ENCODE results near the gene SEPHS1.
"Not testable (repeated sequence)": the region's sequence is repeated elsewhere in the genome, so short reads cannot be mapped to it uniquely, and the experiment has no call there.

SEPHS1 gene, protein sequence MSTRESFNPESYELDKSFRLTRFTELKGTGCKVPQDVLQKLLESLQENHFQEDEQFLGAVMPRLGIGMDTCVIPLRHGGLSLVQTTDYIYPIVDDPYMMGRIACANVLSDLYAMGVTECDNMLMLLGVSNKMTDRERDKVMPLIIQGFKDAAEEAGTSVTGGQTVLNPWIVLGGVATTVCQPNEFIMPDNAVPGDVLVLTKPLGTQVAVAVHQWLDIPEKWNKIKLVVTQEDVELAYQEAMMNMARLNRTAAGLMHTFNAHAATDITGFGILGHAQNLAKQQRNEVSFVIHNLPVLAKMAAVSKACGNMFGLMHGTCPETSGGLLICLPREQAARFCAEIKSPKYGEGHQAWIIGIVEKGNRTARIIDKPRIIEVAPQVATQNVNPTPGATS

DNA sequence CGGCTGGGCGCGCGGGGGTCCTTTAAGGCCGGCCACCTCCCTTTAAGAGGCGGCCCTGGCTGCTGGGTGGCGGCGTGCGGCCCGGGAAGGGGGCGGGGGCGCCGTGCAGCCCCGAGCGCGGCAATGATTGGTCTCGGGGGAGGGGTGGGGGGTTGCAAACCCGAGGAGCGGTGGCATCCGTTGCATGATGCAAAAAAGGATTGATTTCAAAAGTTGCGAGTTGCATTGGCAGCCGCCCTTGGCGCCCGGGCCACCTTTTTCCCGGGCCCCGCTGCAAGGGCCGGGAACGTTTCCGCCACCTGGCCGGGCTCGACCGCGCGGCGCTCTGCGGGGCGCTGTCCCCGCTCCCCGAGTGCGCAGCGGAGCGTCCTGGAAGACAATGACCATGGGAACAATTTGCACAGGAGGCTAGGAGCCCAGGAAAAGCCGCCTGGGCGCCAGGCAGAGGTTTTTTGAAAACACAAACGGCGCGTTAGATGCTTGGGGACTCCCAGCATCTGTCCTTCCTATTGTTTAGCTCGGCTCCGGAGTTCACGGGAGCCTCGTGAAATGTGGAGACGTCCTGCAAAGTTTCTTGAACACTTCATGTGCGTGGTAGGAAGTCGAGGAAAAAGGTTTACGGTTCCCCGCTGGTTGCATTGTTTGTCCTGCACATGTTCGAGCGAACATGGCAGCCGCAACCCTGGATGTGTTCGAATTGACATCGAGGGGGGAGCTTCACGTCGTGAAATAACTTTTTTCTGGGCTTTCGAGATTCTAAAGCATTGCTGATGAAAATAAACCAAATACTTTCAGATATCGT lies at the start of gene SEPHS1:
Gene SEPHS1, minus strand, starts transcription at position 78 of the 802 bp plus-strand sequence. CDS start 3,343 bp downstream, outside the sequence.
- DNase-seq (ENCODE audit: low read depth in 2 of 2) = peak; percentile 75 to 83

- no peak for DNase-seq (ENCODE audit: low read depth in 2 of 2)
Measured at GRCh38 chr10:13397052-13397451, 49.0 kb upstream of the SEPHS1 start.

DNA sequence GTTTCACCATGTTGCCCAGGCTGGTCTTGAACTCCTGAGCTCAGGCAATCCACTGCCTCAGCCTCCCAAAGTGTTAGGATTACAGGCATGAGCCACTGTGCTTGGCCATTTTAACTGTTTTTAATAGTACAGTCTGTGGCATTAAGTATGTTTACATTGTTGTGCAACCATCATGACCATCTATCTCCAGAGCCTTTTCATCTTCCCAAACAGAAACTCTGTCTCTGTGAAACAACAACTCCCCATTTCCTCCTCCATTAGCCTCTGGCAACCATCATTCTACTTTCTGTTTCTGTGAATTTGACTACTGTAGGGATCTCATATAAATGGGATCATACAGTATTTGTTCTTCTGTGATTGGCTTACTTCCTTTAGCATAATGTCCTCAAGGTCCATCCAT lies 48.3 kb upstream of the SEPHS1 start:
- DNase-seq (ENCODE audit: low read depth in 2 of 2) = no peak

DNA sequence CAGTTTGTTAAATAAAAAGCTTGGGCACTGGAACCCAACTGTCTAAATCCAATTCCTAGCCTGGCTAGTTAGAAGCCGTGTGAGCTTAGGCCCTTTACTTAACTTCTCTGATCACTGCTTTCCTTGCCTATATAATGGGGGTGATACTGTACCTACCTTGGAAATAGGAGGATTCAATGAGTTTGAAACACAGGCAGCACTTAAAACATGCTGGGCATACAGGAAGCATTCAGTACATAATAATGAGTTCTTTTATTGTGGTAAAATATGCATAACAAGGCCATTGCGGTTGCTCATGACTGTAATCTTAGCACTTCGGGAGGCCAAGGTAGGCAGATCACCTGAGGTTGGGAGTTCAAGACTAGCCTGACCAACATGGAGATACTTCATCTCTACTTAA lies 47.4 kb upstream of the SEPHS1 start:
- no peak for DNase-seq (ENCODE audit: low read depth in 2 of 2)

GRCh38 chr10:13393640-13394039 lies 45.5 kb upstream of the SEPHS1 start:
- no peak for DNase-seq (ENCODE audit: low read depth in 2 of 2)

DNA sequence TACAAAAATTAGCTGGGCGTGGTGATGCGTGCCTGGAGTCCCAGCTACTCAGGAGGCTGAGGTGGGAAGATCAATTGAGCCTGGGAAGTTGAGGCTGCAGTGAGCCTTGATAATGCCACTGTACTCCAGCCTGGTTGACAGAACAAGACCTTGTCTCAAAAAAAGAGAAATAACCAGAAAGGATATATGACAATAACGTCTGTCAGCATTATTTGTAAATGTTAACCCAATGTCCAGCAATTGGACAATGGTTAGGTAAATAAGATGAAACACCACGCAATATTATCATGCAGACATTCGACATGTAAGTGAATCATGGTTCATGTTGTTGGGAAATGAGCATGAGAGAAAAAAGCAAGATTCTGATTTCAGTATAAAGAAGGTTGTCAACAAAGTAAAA lies 44.6 kb upstream of the SEPHS1 start:
- no peak for DNase-seq (ENCODE audit: low read depth in 2 of 2)

DNA sequence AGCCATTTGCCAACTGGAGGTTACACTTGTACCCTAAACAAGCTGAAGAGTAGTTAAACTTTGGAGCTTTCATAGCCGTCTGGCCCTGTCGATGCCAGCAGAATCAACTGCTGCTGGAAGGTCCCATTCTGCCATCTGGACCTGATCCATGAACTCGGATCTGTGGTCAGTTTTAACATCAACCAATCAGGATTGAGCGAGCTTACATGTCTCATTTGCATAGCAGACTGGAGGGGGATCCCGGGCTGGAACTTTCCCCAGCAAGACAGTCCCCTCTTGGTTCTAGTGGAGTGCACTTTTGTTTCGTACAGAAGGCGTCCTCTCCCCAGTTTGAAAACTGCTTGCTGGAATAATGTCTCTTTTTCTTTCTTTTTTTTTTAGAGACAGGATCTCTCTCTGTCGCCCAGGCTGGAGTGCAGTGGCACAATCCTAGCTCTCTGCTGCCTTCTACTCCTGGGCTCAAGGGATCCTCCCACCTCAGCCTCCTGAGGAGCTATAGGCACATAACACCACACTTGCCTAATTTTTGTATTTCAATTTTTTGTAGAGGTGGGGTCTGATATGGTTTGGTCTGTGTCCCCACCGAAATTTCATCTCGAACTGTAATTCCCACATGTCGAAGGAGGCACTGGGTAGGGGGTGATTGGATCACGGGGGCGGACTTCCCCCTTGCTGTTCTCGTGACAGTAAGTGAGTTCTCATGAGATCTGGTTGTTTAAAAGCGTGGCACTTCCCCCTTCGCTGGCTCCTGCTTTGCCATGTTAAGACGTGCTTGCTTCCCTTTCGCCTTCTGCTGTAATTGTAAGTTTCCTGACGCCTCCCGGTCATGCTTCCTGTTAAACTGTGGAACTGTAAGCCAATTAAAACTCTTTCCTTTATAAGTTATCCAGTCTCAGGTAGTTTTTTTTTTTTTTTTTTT lies 42.8 kb upstream of the SEPHS1 start:
- no peak for DNase-seq (ENCODE audit: low read depth in 2 of 2)

DNA sequence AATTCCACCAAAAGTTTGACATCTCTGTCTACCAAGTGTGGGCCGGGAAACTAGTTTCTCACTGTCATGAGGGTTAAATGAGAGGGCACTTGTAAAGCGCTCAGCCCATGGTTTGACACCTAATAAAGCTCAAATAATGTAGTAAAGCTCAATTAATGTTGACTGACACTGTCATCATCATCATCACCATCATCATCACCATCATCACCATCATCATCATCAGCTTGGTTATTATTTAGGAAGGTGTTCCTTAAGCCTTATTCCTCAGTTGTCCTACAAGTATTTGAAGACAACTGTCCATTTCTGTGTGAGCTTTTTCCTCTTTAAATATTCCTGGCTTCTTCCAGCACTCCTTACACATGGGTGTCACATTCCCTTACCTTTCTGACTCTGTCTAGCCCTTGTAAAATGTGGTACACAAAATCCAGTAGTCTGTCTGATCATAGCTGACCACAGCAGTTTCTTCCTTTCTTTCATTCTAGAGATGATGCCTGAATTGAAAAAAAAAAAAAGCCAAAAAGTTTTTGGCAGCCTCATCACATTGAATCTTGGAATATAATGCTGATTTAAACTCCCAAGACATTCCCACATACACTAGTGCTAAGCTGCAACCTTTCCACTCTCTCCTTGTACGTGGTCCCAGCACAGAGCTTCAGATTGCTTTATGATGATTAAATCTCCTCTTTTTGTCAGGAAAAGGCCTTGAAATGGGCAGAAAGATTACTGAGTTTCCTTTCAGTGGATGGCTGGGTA lies 40.6 kb upstream of the SEPHS1 start:
- DNase-seq (ENCODE audit: low read depth in 2 of 2) = no peak

- DNase-seq (ENCODE audit: low read depth in 2 of 2) = no peak
Measured at GRCh38 chr10:13386021-13386420, 37.9 kb upstream of the SEPHS1 start.

DNA sequence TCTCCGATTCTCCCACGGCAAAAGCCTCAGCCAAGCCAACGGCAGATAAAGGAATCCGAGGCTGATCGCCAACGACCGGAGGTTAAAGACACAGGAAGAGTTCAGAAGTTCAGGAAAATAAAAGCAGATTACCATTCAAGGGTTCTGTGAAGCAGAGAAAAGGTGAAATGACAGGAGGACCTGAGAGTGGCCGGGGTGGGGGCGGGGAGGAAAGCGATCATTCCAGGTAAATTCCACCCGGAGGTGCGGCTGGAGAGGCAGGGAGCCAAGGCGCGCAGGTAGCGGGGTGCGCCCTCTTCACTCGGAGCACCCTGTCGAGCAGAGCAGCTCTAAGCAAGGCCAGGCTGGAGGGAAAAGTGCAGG lies 35.3 kb upstream of the SEPHS1 start:
- no peak for DNase-seq (ENCODE audit: low read depth in 2 of 2)

GRCh38 chr10:13382703-13383398 lies 34.8 kb upstream of the SEPHS1 start:
- DNase-seq (ENCODE audit: low read depth in 2 of 2) = no peak

- DNase-seq (ENCODE audit: low read depth in 2 of 2) = not testable (repeated sequence)
Measured at GRCh38 chr10:13379061-13379460, 31.0 kb upstream of the SEPHS1 start.

GRCh38 chr10:13376746-13377145 lies 28.7 kb upstream of the SEPHS1 start:
- DNase-seq (ENCODE audit: low read depth in 2 of 2) = no peak

DNA sequence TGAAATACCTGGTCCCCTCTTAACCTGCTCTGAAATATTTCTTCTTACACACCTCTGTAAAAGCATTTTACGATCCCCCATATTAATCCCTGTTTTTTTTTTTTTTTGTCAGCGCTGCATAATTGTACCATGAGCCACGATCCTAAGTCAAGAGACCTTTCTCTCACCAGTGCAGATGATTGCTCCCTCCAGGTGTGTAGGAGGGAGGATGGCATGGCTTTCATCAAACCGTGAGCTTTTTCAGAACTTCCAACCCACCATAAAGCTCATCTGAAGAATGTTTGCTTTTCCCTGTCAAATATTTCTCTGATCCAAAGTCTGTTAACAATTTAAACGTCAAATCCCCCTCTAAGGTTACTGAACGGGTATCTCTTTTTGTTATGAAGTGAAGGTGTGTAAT lies 28.2 kb upstream of the SEPHS1 start:
- no peak for DNase-seq (ENCODE audit: low read depth in 2 of 2)

- no peak for DNase-seq (ENCODE audit: low read depth in 2 of 2)
Measured at GRCh38 chr10:13375791-13376190, 27.7 kb upstream of the SEPHS1 start.

DNA sequence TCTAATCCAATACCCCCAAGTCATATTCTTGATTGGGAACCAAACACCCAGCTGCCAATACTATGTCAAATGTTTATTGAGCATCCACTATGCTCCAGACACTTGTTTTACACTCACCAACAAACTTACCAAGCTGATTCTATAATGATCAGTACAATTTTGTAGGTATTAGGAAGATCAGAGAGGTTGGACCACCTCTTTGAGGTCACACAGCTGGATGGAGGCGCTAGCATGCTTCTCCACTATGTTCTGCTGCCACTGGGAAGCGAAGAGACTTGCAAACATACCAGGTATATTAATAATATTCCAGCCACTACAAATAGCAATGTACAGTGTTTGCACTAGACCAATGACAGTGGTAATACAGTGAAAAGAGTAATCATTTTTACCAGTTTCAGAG lies 25.6 kb upstream of the SEPHS1 start:
- DNase-seq (ENCODE audit: low read depth in 2 of 2) = no peak

- DNase-seq (ENCODE audit: low read depth in 2 of 2) = no peak
Measured at GRCh38 chr10:13372524-13372923, 24.4 kb upstream of the SEPHS1 start.

- DNase-seq (ENCODE audit: low read depth in 2 of 2) = peak in 1 of 2 donors; percentile 34
Measured at GRCh38 chr10:13371897-13372470, 23.9 kb upstream of the SEPHS1 start.

- DNase-seq (ENCODE audit: low read depth in 2 of 2) = no peak
Measured at GRCh38 chr10:13366891-13367290, 18.8 kb upstream of the SEPHS1 start.

DNA sequence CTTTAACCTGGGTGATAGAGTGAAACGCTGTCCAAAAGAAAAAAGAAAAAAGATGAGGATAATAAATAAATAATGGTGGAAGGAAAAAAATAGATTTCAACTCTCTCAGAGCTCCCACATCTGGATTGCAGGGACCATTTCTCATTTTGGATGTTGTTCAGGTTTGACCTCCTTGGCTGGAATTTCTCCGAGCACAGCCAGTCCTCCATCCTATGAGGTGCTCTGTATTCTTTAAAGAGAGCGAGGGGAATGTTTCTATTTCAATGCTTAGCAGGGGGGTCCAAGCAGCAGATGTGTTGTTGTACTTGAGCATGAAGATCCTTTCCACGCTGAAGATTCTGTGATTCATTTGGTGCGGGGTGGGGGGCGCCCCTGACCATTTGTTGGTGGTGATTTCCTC lies 17.7 kb upstream of the SEPHS1 start:
- DNase-seq (ENCODE audit: low read depth in 2 of 2) = no peak
